Embryonic facial prominence (tissue), 1 donor: ENCODE measurements around the gene TMEM170B.

Source experiments
- DNase-seq: peaks from one replicate; pipeline ENCODE4 v3.0.0-alpha.2; 2016; ENCODE audit errors: extremely low spot score

The TMEM170B gene

GRCh38 chr6:11615214-11615602 lies 77.7 kb downstream of the TMEM170B start:
- no peak for DNase-seq

DNA sequence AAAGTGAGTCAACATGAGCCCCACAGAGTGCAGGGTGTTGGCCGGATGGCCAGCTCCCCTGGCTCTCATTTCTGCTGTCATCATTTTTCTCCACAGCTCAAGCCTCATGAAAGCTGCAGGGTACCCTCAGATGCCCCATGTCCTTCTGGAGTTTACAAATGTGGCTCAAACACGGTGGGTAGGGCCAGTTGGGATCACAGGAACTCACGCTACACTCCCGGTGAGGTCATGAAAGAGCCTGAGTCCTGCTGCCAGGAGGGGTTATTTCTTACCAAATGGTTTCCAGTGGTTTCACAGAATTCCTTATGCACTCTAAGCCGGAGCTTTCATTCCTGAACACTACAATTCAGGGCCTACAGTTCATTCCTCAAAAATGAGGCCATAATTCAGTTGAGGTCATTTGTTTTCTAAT lies 78.7 kb downstream of the TMEM170B start:
- no peak for DNase-seq

DNA sequence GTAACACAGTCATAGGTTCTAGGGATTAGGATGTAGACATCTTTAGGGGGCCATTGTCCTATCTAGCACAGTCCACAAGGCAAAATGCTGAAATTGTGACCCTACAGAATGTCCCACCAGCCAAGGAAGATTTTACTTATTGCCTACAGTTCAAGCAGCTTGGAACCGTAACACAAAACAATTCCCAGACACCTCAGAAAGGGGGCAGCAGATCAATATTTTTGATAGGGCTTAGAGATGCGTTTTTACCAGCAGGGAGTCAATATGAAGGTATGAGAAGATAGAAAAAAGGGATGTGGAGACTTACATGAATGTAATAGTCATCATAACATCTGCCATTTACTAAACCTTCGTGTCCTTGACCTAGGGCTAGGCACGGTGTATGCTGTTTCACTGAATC lies 81.0 kb downstream of the TMEM170B start:
- no peak for DNase-seq

DNA sequence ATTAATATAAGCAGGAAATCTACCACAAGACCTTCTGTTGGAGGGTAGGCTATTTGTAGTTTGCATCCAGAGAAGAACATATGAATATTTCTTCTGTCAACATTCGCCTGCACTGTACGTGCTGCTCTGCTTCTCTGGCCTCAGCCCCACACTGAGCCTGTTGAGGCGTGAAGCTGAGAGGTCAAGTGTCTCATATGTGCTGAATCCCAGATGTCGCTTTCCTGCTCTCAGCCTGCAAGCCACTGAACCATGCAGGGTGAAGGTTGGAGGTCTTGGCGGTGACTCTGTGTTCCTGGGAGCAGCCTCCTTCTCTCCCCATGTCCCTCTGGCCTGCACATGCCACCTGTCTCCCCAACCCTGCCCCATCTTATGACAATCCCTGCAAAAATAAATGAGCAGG lies 83.6 kb downstream of the TMEM170B start:
- DNase-seq: no peak

DNA sequence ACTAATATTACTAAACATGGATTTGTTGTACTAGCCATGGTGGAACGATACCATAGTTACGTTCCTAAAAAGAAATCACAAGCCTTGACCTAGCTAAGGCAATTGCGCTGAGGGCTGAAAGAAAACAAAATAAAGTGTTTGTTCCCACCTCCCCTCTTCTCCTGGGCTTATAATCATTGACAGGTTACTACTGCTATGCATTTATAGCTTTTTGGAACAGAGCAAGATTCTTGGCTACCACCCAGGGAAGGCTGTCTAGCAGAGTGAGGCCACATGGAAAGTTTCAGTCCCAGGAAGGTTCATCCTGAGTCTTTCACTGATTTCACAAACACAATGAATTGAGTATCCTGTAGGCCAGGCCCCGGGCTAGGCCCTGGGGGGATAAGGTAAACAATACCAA lies 84.6 kb downstream of the TMEM170B start:
- no peak for DNase-seq

DNA sequence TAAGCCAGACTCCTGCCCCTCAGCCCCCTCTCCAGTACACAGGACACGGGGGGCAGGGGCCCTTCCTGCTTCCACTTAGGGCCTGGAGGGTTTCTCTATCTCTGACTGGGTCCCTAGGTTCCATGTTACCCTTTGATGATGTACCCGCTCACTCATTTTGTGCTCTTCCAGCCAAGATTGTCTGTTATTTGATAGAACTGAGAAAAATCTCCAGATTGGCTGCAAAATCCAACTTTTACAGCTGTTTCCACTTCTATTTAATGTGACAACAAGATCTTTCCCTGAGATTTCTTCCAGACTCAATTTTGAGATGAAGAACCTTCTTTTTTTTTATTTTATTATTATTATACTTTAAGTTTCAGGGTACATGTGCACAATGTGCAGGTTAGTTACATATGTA lies 85.7 kb downstream of the TMEM170B start:
- DNase-seq: no peak

DNA sequence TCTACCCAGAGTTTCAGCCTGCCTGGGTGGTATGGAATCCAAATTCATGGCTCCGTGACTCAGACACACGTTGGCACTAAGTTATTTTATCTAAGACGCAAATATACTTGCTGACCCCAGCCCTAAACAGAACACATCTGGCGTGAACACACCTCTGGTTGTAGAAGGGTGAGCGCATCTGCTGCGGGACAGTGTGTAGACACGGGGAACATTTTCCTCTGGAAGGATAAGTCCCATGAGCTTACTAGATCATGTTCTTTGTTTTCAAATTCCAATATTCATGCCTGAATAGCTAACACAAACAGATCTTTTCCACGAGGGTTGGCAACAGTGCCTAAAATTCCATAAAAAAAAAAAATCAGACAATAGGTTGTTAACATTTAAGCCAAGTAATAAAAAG lies 87.8 kb downstream of the TMEM170B start:
- DNase-seq: no peak

- DNase-seq: no peak
These were observed 88.8 kb downstream of the TMEM170B start for GRCh38 chr6:11626356-11626755.

DNA sequence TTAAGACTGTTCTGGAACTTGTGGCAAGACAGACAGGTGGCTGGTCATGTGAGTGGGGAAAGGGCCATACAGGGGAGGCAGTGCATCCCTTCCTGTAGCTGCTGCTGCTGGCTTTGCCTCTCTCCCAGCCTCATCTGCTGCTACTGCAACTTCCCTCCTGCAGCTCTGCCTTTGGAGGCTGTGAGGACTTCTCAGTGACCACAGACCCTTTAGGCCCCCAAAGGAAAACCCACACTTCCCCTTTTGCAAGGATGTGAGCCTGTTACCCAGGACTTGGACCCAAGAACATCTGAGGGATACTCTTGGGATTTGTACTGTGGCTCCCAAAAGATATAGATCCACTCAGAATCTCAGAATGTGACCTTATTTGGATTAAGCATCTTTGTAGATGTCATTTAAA lies 91.0 kb downstream of the TMEM170B start:
- DNase-seq: no peak

GRCh38 chr6:11631008-11631407 lies 93.5 kb downstream of the TMEM170B start:
- no peak for DNase-seq

DNA sequence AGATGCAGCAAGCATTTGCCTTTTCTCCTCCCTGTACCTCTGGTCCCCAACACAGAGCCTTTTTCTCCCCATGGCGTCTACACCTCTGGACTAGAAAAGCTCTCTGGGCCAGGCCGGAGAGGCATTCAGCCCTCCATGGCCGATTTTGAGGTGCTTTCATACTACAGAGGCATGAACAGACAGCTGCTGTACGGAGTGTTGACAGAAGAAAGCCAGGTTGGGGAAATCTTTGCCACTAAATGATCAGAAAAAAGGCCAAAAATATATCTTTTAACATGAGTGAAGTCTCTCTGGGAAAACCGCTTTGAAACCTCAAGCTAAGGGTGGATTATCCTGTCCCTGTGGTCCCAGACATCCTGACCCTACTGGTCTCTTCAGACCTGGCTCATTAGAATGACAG lies 94.0 kb downstream of the TMEM170B start:
- no peak for DNase-seq

DNA sequence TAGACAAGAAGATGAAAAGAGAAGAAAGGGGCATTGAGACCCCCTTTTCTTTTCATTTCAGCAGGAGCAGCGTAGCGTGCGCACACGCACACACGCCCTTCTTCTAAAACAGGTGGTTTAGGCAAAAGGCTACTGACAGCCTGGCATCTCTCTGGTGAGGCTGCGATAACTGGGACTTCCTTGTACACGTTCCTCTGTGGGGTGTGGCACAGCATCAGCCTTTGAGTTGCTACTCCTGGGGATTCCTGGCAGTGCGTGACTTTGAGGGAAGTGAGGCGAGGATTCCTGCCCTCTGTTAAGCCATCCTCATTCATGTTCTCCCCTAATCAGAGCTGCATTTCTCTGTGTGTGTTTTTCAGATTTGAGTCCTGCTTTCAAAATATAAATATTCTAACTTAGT lies 94.7 kb downstream of the TMEM170B start:
- DNase-seq: no peak

GRCh38 chr6:11632795-11633511 lies 95.4 kb downstream of the TMEM170B start:
- no peak for DNase-seq
